ENCODE results near the gene RFC5.

- TF ChIP-seq, protein P1, sequence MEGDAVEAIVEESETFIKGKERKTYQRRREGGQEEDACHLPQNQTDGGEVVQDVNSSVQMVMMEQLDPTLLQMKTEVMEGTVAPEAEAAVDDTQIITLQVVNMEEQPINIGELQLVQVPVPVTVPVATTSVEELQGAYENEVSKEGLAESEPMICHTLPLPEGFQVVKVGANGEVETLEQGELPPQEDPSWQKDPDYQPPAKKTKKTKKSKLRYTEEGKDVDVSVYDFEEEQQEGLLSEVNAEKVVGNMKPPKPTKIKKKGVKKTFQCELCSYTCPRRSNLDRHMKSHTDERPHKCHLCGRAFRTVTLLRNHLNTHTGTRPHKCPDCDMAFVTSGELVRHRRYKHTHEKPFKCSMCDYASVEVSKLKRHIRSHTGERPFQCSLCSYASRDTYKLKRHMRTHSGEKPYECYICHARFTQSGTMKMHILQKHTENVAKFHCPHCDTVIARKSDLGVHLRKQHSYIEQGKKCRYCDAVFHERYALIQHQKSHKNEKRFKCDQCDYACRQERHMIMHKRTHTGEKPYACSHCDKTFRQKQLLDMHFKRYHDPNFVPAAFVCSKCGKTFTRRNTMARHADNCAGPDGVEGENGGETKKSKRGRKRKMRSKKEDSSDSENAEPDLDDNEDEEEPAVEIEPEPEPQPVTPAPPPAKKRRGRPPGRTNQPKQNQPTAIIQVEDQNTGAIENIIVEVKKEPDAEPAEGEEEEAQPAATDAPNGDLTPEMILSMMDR (IDR thresholded peaks at IDR 0.05), result no peak
- TF ChIP-seq EZH2phosphoT487 (IDR thresholded peaks at IDR 0.05), result no peak
Measured at GRCh38 chr12:118052324-118053070, 36.0 kb downstream of the RFC5 start.

Measured in neural progenitor cell (in vitro differentiated cells).